Thyroid gland (tissue), 4 donors: ENCODE measurements around the gene PIP4K2A.

Experiments
- POLR2A ChIP-seq, 2 donors: fragments of 450-650 bp; IDR thresholded peaks; one replicate each; pipeline ENCODE4 v1.6.1; 2017; ENCODE audit warnings: antibody characterized with exemption in 2 of 2, mild to moderate bottlenecking in 2 of 2, moderate library complexity in 1 of 2
- TF ChIP-seq, protein P1 (sequence below), 6 experiments: fragments of 200-600 bp in 3 of 6; fragments of 450-650 bp in 3 of 6; sonication (generic) in 3 of 6; IDR thresholded peaks; one replicate each; pipeline ENCODE4 v1.5.1; 2016 to 2019; ENCODE audit warnings: antibody characterized with exemption in 6 of 6, mild to moderate bottlenecking in 2 of 6, inconsistent platforms in 1 of 6, moderate library complexity in 1 of 6

GRCh38 chr10:22501413-22501812 lies 213.0 kb downstream of the PIP4K2A start:
- TF ChIP-seq, protein P1, sequence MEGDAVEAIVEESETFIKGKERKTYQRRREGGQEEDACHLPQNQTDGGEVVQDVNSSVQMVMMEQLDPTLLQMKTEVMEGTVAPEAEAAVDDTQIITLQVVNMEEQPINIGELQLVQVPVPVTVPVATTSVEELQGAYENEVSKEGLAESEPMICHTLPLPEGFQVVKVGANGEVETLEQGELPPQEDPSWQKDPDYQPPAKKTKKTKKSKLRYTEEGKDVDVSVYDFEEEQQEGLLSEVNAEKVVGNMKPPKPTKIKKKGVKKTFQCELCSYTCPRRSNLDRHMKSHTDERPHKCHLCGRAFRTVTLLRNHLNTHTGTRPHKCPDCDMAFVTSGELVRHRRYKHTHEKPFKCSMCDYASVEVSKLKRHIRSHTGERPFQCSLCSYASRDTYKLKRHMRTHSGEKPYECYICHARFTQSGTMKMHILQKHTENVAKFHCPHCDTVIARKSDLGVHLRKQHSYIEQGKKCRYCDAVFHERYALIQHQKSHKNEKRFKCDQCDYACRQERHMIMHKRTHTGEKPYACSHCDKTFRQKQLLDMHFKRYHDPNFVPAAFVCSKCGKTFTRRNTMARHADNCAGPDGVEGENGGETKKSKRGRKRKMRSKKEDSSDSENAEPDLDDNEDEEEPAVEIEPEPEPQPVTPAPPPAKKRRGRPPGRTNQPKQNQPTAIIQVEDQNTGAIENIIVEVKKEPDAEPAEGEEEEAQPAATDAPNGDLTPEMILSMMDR (IDR thresholded peaks at IDR 0.05), result no peak
- TF ChIP-seq POLR2A (IDR thresholded peaks at IDR 0.05), result no peak
